MM.1S (cell line): Measurements from ENCODE around the gene DDX23.

Source experiments
- CTCF ChIP-seq: fragments of 300-600 bp; sonication (generic); IDR thresholded peaks from 2 replicates; pipeline ENCODE4 v1.5.1; 2016; ENCODE audit warnings: antibody characterized with exemption, low read length, mixed read lengths
- EZH2phosphoT487 ChIP-seq: fragments of 300-600 bp; sonication (generic); IDR thresholded peaks from 2 replicates; pipeline ENCODE4 v1.6.1; 2018; ENCODE audit warnings: antibody characterized with exemption, low read length

- TF ChIP-seq EZH2phosphoT487 (no peak), CTCF (no peak)
These were observed 26.6 kb upstream of the DDX23 start for GRCh38 chr12:48878548-48878947.
